Measurements from ENCODE around the gene CLEC17A.

The CLEC17A gene

DNA sequence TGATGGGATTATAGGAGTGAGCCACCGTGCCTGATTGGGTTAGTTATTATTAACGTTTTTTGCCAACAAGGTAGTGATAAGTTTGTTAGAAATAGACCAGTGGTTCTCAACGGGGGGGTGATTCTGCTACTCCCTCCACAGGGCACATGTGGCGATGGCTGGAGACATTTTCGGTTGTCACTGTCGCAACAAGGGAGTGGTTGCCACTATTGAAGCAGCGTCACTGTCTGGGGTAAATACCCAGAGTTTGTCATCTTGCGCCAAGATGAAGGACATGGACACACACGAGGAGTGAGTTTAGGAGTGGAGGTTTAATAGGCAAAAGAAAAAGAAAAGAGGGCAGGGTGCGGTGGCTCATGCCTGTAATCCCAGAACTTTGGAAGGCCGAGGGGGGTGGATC, 72.8 kb downstream of the CLEC17A start:
- no peak for DNase-seq

DNA sequence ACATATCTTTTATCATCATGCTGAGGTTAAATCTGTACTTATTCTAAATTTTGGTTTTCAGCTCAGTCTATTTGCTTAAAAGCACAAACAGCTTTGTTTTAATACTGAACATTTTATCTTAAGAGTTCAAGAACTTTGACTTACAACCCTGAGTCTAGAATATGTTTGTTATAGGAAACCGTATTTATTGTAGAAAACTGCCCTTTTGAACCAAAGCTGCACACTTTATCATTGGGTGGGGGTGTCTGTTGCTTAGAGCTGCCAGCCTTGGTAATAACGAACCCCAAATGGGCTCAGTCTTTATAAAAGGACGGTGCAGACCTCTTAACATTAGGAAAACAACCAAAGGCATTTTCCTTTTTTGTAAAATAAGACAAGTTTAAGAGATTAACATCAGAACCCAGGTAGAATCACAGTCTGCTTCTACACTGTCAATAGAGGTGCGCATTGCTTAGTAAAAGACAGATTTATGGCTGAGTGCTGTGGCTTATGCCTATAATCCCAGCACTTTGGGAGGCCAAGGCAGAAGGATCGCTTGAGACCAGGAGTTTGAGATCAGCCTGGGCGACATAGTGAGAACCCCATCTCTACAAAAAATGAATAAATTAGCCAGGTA, 77.1 kb downstream of the CLEC17A start:
- no peak for DNase-seq

DNA sequence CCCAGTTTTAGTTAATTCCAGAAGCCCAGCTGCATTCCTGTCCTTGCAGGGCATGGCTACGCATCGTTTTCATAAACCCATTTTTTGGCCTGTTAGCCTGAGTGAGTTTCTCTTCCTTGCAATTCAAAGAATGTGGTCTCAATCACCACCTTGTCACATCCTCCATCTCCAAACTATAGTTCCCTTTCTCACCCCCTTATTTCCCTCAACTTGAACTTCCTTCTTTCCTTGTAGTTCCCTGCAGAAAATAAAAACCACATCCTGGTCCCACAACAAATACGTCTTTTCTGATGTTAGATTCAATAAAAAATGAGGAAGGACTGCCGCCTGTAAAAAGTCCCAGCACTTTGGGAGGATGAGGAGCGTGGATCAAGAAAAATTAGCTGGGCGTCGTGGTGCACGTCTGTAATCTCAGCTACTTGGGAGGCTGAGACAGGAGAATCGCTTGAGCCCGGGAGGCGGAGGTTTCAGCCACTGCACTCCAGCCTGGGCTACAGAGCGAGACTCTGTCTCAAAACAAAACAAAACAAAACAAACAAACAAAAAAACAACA, 78.6 kb downstream of the CLEC17A start:
- no peak for DNase-seq

Data from retina (tissue), 1 donor.